NT2/D1 (cell line): ENCODE measurements around the gene TBX20.
"Not testable (repeated sequence)": the region's sequence is repeated elsewhere in the genome, so short reads cannot be mapped to it uniquely, and the experiment has no call there.

Experiments
- SUZ12 ChIP-seq: IDR thresholded peaks from 2 replicates; pipeline ENCODE4 v1.6.1; 2011; ENCODE audit not compliant: insufficient read length, insufficient read depth; ENCODE audit errors: extremely low read depth
- YY1 ChIP-seq: IDR thresholded peaks from 2 replicates; pipeline ENCODE4 v1.6.1; 2011; ENCODE audit not compliant: insufficient read length, insufficient read depth
- ZNF274 ChIP-seq: IDR thresholded peaks from 2 replicates; pipeline ENCODE4 v1.6.1; 2011; ENCODE audit warnings: mild to moderate bottlenecking, low read depth, low read length

DNA sequence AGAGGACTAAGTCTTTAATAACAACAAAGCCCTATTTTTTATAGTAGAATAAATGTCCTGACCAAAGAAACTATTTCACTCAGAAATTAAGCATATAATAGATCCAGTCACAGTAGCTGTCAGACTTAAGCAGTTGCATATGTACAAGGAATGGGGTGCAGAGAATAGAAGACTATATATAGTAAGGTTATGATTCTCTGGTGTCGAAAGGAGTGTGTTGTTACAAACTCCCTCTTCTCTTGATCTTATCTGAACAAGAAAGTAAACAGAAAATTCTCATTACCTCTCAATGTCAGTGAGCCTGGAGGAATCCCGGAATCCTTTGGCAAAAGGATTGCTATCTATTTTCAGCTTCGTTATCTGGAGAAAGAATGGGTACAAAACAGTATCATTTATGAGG is 22.7 kb downstream of the TBX20 start:
- not testable (repeated sequence) for TF ChIP-seq ZNF274, SUZ12, YY1
